ENCODE data around the gene PXDN. TPM values are rescaled to one million over a fixed set of nuclear protein-coding genes. Genes with fewer than 3 reads are reported as not detected.
A peak's percentile ranks its signal among the peaks of the same experiment; 100 is the strongest.

The PXDN gene
- total RNA-seq, 2 donors from 2014 or later: 9.5 to 20.0 TPM

DNA sequence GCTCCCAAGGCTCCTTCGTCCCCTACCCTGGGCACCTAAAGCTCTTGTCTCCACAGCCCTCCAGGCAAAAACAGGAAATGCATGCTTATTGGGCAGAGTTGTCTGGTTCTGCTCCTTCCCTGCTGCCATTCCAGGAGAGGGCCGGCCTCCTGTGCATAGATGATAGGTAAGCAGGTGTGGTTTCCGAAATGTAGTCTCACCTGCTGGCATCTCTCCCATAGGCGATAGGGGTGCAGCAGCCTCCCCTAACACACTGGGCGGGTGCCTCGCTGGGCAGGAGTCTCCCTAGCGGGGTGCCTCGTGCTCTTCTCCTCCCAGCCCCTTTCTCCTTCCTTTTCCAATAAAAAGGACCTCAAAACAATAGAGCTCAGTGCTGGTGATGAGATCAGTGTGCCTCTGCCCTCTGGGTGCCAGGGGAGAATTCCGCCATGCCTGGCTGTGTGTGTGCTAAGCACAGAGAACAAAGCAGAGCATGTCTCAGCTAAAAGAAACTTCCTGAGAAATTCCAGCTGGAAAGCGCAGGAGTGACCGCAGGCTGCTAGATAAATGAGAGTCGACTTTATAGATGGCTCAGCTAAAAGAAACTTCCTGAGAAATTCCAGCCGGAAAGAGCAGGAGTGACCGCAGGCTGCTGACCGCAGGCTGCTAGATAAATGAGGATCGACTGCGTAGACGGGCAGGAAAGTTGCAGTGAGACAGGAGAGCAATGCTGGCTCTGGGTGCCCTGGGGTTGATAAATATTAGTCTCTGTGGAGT lies 11.3 kb upstream of the PXDN start:
- Histone ChIP-seq H3K4me1 (no peaks in the 10 kb centered on the region), H3K4me3 (no peak overlapping the region), H3K27ac (no peak overlapping the region), H3K27me3 (no peaks in the 10 kb centered on the region), H3K9ac (ENCODE audit: low read depth in 2 of 2, low read length in 2 of 2) (no peak overlapping the region), H3K9me3 (no peaks in the 10 kb centered on the region), H3K36me3 (no peaks in the 10 kb centered on the region)
- intact Hi-C loops (cut with DNase I): no loop called here
- DNase-seq: peak; percentile 8
- TF ChIP-seq, protein P1, sequence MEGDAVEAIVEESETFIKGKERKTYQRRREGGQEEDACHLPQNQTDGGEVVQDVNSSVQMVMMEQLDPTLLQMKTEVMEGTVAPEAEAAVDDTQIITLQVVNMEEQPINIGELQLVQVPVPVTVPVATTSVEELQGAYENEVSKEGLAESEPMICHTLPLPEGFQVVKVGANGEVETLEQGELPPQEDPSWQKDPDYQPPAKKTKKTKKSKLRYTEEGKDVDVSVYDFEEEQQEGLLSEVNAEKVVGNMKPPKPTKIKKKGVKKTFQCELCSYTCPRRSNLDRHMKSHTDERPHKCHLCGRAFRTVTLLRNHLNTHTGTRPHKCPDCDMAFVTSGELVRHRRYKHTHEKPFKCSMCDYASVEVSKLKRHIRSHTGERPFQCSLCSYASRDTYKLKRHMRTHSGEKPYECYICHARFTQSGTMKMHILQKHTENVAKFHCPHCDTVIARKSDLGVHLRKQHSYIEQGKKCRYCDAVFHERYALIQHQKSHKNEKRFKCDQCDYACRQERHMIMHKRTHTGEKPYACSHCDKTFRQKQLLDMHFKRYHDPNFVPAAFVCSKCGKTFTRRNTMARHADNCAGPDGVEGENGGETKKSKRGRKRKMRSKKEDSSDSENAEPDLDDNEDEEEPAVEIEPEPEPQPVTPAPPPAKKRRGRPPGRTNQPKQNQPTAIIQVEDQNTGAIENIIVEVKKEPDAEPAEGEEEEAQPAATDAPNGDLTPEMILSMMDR (IDR thresholded peaks at IDR 0.05): no peak

DNA sequence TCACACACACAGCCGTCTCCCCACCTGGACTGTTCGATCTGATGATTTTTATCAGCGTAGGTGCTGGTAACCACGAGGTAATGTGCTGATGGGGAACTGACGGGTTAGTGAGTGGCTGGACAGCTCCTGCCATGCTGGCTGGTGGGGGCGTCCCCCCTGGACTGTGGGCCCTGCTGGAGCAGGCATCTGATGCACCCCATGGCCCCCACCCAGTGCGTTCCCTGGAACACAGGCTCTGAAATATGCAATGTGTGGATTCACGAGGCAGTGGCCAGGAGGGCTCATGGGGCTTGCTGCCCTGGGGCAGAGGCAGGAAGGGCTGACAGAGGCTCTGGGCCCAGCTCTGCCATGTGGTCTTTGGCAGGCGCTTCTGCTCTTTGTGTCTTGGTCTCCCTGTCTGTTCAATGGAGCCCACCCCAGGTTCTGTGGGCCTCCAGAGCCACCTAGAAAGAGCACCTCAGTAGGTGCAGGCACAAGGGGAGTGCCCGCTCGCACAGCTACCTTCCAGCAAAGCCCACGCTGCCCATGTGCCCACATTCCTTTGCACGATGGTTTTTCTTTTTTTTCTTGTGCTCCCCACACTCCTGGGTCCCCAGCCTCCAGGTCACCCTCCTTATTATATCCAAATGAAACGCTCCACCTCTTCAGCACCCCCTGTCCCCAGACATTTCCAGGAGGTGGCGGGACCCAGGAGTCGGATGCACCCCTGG lies 10.3 kb upstream of the PXDN start:
- H3K4me1 ChIP-seq: no peaks in the 10 kb centered on the region
- no peak for DNase-seq
- no peaks in the 10 kb centered on the region for H3K27me3 ChIP-seq
- no peak overlapping the region for H3K9ac ChIP-seq (ENCODE audit: low read depth in 2 of 2, low read length in 2 of 2)
- no peaks in the 10 kb centered on the region for H3K36me3 ChIP-seq
- intact Hi-C loops (cut with DNase I): no loop called here
- no peak overlapping the region for H3K4me3 ChIP-seq
- H3K9me3 ChIP-seq: no peaks in the 10 kb centered on the region
- no peak overlapping the region for H3K27ac ChIP-seq
- TF ChIP-seq, protein P1 (IDR thresholded peaks at IDR 0.05): no peak

DNA sequence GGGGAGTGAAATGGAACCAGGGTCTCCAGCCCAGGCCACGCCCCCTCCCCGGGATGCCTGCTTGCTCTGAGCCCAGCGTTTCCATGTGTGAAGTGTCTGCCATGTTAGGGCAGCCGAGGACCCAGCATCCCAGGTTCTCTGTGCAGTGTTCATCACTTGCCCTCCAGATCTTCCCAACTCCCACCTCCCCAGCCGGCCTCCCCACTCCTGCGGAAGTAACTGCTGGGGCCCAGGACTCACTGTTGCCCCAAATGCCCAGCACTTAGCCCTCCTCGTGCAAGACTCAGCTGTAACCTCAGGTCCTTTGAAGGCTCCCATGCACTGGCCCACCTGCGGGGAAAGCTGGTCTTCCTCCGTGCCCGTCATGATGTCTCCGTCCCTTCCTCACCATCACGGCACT lies 9.7 kb upstream of the PXDN start:
- intact Hi-C loops (cut with DNase I): no loop called here
- DNase-seq: no peak
- TF ChIP-seq, protein P1 (IDR thresholded peaks at IDR 0.05): no peak

DNA sequence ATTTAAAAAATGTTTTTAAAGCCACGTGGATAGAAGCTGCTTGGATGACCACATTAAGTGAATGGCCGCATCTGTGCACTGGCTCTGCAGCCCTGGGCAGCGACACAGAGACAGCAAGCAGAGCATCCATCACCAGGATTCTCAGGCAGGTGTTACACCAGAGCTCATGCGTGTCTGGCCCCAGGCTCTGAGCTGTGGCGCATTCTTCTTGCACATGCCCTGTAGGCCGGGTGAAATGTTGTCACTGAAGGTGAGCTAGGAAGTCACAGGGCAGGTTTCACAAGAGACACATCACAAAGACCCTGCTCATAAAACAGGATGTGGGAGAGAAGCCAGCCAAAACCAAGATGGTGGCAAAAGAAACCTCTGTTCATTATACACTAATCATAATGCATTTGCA lies 8.4 kb upstream of the PXDN start:
- Histone ChIP-seq H3K9me3 (no peaks in the 10 kb centered on the region), H3K4me1 (no peaks in the 10 kb centered on the region), H3K9ac (ENCODE audit: low read depth in 2 of 2, low read length in 2 of 2) (no peak overlapping the region), H3K27ac (no peak overlapping the region), H3K36me3 (no peaks in the 10 kb centered on the region), H3K27me3 (no peaks in the 10 kb centered on the region), H3K4me3 (no peak overlapping the region)
- DNase-seq: no peak
- TF ChIP-seq, protein P1 (IDR thresholded peaks at IDR 0.05): no peak
- intact Hi-C loops (cut with DNase I): no loop called here

More for the DNA sequence above, 9.7 kb upstream of the PXDN start:
- Histone ChIP-seq H3K9me3 (no peaks in the 10 kb centered on the region), H3K9ac (ENCODE audit: low read depth in 2 of 2, low read length in 2 of 2) (no peak overlapping the region), H3K36me3 (no peaks in the 10 kb centered on the region), H3K4me1 (no peaks in the 10 kb centered on the region), H3K27me3 (no peaks in the 10 kb centered on the region), H3K27ac (no peak overlapping the region), H3K4me3 (no peak overlapping the region)

DNA sequence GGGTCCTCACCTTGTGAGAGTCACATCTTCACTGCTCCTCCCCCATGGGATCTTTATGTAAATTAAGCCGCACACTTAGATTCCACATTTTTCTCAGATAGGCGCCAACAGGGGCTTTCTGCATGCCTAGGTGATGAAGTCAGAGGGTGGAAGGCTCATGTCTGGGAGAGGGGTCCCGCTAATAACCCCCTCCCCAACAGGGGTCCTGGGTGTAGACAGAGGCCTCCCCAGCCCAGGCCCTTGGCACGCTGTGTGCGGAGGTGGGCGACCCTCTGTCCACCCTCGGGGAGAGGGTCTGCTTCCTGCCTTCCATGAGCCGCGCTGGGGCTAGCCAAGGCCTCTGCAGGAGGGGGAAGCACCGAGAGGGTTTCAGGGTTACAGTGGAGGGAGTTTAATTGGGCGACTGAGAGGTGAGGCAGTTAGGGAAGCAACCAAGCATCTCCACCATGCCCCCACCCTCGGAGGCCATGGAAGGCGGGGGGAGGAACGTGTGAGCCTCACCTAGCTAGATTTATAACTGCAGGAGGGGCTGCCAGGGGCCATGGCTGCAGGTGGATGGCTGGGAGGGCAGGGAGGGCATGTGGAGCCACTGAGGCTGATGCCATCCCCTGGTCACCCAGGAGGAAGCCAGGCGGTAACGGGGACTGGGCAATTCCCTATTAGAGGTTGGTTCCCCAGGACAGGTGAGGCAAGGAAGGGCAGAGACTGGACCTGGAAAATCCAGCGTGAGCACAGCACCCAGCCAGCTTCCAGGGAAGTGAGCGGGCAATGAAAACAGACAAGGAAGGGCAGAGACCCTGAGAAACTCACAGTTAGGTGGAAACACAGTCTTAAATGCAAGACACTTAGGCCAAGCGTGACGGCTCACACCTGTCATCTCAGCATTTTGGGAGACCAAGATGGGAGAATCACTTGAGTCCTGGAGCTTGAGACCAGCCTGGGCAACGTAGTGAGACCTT lies 7.7 kb upstream of the PXDN start:
- no peak overlapping the region for H3K4me3 ChIP-seq
- intact Hi-C loops (cut with DNase I): no loop called here
- no peak overlapping the region for H3K27ac ChIP-seq
- no peaks in the 10 kb centered on the region for H3K9me3 ChIP-seq
- H3K27me3 ChIP-seq: no peaks in the 10 kb centered on the region
- H3K9ac ChIP-seq (ENCODE audit: low read depth in 2 of 2, low read length in 2 of 2): no peak overlapping the region
- no peaks in the 10 kb centered on the region for H3K4me1 ChIP-seq
- DNase-seq: no peak
- TF ChIP-seq, protein P1 (IDR thresholded peaks at IDR 0.05): no peak
- no peaks in the 10 kb centered on the region for H3K36me3 ChIP-seq
